NCI-H69 (cell line): ENCODE results near the gene KRTAP6-2.

Source experiments
- DNase-seq: peaks from one replicate; lab custom pipeline; 2025; lab: John Stamatoyannopoulos, UW

Gene KRTAP6-2

DNA sequence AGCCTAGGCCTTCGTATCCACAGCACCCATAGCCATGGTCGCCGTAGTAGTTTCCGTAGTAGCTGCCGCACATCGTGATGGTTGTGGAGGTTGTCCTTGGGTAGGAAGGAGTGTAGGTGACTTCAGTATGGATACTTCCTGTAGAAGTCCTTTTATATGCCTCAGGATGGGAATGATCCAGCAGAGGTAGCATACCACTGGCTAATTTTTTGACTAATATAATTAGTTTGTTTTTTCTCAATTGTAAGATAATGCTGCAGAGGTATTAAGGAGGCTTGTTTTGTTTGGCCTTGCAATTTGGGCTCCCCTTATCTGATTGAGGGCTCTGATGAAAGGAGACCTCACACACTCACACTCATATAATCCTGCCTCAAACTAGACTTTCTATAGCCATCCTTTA is at the start of gene KRTAP6-2:
Gene KRTAP6-2 (minus strand): TSS at position 101 of the 400 bp plus-strand sequence. CDS start 28 bp downstream, at position 73.
- DNase-seq, result no peak

DNA sequence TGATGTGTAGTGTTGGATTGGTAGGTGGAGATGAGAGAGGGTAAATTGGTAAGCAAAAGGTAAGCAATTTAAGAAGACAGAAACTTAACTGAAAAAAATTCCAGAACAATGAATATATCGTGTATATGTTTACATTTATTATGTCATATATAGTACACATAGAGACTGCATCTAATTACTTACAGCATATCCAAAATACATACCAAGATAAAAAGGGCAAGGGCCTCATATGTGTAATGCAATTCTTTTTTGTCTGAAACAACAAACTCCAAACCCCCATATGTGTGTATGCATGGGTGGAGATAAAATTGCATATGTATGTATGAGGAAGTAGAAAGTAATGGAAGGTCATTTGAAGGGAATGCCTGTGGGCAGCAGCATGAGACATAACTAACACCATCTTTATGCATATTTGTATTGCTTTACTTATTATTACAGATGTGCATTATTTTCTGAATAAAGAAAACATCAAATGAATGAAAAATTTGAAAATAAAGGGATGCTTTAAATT is 48.3 kb upstream of the KRTAP6-2 start:
- no peak for DNase-seq

DNA sequence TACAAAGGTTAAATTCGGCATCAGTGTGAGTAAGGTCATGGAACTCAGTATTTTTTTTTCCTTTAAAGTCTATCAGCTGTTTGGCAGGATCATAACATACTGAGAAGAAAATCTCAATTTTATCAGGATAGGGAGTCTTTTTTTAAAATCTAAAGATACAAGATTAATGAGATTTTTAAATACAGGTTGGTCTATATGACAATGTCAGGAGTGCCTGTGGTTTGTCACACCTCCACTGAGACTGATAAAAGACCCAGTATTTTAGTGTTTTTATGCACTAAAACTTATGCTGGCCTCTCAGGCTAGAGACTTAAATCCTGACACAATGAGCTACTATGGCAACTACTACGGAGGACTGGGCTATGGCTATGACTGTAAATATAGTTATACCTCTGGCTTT is 43.9 kb upstream of the KRTAP6-2 start, which contains the start of gene KRTAP20-3:
Gene KRTAP20-3 (plus strand): TSS at position 301 of the 400 bp plus-strand sequence.
- DNase-seq, result no peak

- DNase-seq, result no peak
Observed at GRCh38 chr21:30638686-30639085, 40.0 kb upstream of the KRTAP6-2 start.

- DNase-seq, result no peak
Observed at GRCh38 chr21:30634906-30635305, 36.2 kb upstream of the KRTAP6-2 start, which contains the start of gene KRTAP20-2. TSS of gene KRTAP20-2 (plus strand) at chr21:30635206. CDS start at chr21:30635264, 58 bp downstream.

DNA sequence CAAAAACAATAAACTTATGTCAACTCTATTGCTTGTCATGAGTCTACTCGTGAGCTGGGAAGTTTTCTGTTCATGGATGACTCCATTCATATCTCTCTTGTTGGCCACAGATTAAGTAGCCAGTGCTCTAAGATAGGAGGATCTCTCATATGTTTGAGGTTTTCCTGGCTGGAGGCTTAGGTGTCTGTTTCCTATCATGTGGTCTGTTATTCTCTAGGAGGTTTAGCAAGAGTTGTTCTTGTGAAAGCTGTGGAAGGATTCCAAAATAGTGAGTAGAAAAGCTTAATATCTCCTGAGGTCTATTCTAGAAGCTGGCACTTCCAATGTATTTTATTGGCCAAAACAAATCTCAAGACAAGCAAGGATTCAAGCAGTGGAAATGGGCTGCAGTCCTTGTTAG is 30.5 kb upstream of the KRTAP6-2 start:
- no peak for DNase-seq

GRCh38 chr21:30628109-30628508 is 29.4 kb upstream of the KRTAP6-2 start:
- DNase-seq, result no peak

- DNase-seq, result no peak
Observed at GRCh38 chr21:30625449-30626165, 26.9 kb upstream of the KRTAP6-2 start.

- DNase-seq, result peak; percentile 3
Observed at GRCh38 chr21:30623362-30623761, 24.7 kb upstream of the KRTAP6-2 start.

GRCh38 chr21:30620522-30620921 is 21.8 kb upstream of the KRTAP6-2 start, which contains the start of gene KRTAP20-4:
TSS of gene KRTAP20-4 (plus strand) at chr21:30620627.
- DNase-seq, result no peak

- no peak for DNase-seq
Observed at GRCh38 chr21:30620080-30620479, 21.4 kb upstream of the KRTAP6-2 start.

- DNase-seq, result no peak
Observed at GRCh38 chr21:30616125-30616524, 17.4 kb upstream of the KRTAP6-2 start, which contains the start of gene KRTAP20-1. TSS of gene KRTAP20-1 (plus strand) at chr21:30616425. CDS start at chr21:30616455, 30 bp downstream.

DNA sequence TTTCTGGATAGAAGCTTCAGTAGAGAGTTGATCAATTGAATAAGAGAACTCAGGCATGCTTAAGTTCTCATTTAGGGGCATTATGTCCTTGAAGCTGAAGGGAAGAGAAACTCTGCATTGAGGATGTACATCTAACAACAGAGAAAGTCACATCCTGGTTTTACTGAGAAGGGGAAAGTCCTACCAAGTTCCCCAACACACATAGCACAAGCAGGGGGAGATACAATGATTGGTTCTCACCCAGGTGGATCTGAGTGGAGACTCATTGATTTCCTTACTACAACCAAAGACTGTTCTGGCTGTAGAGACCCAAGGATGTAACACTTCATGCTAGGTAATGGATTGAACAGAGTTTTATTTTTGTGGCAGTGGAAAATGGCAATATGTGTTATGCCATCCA is 16.5 kb upstream of the KRTAP6-2 start:
- DNase-seq, result no peak

GRCh38 chr21:30613836-30614235 is 15.1 kb upstream of the KRTAP6-2 start, which contains the start of gene KRTAP6-1:
TSS of gene KRTAP6-1 (minus strand) at chr21:30613930. CDS start at chr21:30613904, 26 bp downstream.
- DNase-seq, result peak; percentile 4

GRCh38 chr21:30612132-30612531 is 13.4 kb upstream of the KRTAP6-2 start:
- DNase-seq, result no peak

- DNase-seq, result peak; percentile 7
Observed at GRCh38 chr21:30605968-30606367, 7.3 kb upstream of the KRTAP6-2 start.

GRCh38 chr21:30600787-30601186 is 2.1 kb upstream of the KRTAP6-2 start, which contains the start of gene KRTAP22-1:
TSS of gene KRTAP22-1 (plus strand) at chr21:30601087.
- DNase-seq, result no peak

DNA sequence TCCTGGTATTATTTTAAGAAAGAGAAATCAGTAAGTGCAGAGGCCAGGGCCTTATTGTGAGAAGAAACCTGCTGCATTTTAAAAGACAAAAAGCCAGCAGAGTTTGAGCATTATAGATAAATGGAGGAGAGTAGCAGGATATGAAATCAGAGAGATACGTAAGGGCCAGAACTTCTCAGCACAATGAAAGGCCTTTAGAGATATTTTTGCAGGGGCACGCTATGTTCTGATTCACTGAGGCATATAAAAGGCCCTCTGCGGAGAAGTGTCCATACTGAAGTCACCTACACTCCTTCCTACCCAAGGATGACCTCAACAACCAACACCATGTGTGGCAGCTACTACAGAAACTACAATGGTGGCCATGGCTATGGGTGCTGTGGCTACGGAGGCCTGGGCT is 6.6 kb downstream of the KRTAP6-2 start, which contains the start of gene KRTAP6-3:
Gene KRTAP6-3 (plus strand): TSS at position 301 of the 400 bp plus-strand sequence. CDS start 6 bp downstream, at position 307.
- no peak for DNase-seq

GRCh38 chr21:30590297-30590696 is 8.4 kb downstream of the KRTAP6-2 start, which contains the start of gene KRTAP22-2:
TSS of gene KRTAP22-2 (minus strand) at chr21:30590397.
- DNase-seq, result no peak

DNA sequence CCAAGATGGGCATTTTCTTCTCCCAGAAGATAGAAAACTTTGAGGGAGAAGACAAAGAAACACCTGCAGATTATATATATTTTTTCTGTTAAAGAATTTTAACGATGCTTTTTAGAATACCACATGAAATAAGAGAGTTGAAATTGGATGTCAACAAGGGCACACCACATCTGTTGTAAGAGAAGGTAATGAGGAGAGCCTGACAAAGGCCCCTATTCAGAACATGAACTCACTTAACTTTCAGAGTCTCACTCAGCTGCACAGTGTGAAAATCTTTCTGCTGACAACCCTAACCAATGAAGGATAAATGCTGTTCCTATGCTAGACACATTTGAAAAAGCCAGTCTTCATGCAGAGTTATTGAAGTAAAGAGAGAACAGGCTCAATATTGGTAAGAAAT is 15.8 kb downstream of the KRTAP6-2 start:
- no peak for DNase-seq

DNA sequence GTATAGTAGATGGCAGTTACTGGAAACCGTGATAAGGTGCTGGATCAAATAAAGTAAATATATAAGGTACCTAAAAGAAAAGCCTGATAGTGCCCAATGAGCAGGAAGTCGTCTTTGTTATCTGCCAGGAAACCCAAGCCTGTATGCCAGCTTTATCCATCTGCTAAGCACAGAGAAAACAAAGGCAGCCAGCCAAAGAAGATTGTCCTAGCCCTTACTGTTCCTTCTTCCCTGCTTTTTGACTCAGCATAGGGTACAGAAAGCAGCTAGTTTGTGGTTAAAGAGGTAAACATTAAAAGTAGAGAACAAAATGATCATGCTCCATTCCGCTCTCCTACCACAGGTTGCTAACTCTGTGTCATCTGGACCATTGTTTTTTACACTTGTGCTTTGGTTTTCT is 18.6 kb downstream of the KRTAP6-2 start:
- peak; percentile 25 for DNase-seq

DNA sequence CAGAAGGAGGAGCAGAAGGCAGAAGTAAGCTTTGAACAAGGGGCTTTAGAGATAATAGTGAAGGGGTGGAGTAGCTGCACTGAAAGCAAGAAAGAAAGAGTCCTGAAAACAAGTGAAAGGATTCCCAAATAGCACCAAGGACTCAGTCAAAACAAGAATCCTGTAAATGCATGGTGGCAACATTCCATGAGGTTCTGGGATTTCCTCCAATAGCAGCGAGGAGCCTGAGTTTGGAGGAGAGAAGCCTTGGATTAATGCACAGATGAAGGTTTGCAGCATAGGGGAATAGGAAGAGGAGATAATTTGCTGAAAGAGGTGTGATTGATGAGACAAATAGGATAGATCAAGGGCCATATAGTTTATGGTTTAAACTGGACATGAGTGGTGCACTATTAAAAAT is 19.4 kb downstream of the KRTAP6-2 start:
- no peak for DNase-seq

GRCh38 chr21:30577766-30578165 is 20.9 kb downstream of the KRTAP6-2 start:
- DNase-seq, result peak; percentile 68
